GM12891 (cell line): Measurements from ENCODE around the gene BPNT1.
"Not testable (repeated sequence)": the region's sequence is repeated elsewhere in the genome, so short reads cannot be mapped to it uniquely, and the experiment has no call there.

Source experiments
- DNase-seq: peaks from one replicate; pipeline ENCODE4 v3.0.0; 2011; ENCODE audit warnings: low spot score; ENCODE audit not compliant: insufficient read length
- FAIRE-seq: peaks from 2 replicates; lab custom pipeline; 2011; peaks lifted over from hg19 to GRCh38; lab: Jason Lieb, UNC
- PAX5 ChIP-seq: IDR thresholded peaks from 2 replicates; pipeline ENCODE4 v1.6.1; 2011; ENCODE audit warnings: low read length, moderate library complexity, mild to moderate bottlenecking; ENCODE audit not compliant: insufficient read depth, severe bottlenecking
- POLR2A ChIP-seq: IDR thresholded peaks from 2 replicates; pipeline ENCODE4 v1.6.1; 2011; ENCODE audit warnings: low read depth, low read length, control low read depth
- POLR2AphosphoS5 ChIP-seq: IDR thresholded peaks from 2 replicates; pipeline ENCODE4 v1.6.1; 2011; ENCODE audit warnings: low read depth, low read length, control low read depth
- POU2F2 ChIP-seq: IDR thresholded peaks from 2 replicates; pipeline ENCODE4 v1.6.1; 2011; ENCODE audit warnings: low read depth, mild to moderate bottlenecking, control low read depth, low read length, moderate library complexity
- SPI1 ChIP-seq: IDR thresholded peaks from 2 replicates; pipeline ENCODE4 v1.6.1; 2011; ENCODE audit warnings: low read depth, low read length, control low read depth
- TAF1 ChIP-seq: IDR thresholded peaks from 2 replicates; pipeline ENCODE4 v1.6.1; 2011; ENCODE audit warnings: low read depth, low read length, control low read depth

BPNT1 gene

GRCh38 chr1:220121791-220122530 is 32.4 kb upstream of the BPNT1 start:
- FAIRE-seq (no peak), DNase-seq (no peak)
- TF ChIP-seq POLR2A (no peak), POU2F2 (no peak), POLR2AphosphoS5 (no peak), SPI1 (no peak), TAF1 (no peak), PAX5 (no peak)

DNA sequence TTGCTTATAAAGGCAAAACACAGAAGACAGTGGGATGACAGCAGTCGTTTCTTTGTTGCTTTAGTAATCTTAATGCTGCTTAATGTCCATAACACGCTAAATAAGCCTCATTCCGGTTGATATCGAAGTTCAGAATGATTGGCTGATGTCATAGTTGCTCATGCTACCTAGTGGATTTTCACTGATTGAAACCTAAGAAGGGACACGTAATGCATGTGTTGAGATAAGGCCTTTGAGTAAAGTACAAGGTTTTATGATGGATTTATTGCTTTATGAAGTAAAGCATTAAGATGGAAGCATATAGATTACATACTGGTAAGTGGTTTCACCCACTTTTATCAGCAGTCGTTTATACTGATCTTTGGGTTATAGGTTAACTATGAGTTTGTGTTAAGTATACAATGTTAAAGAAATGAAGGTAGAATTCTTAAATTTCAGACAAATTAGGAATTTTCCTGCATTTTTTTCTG is 29.5 kb upstream of the BPNT1 start:
- FAIRE-seq, result no peak
- no peak for TF ChIP-seq SPI1
- TF ChIP-seq POLR2AphosphoS5, result no peak
- TF ChIP-seq TAF1, result no peak
- TF ChIP-seq POLR2A, result no peak
- no peak for TF ChIP-seq POU2F2
- TF ChIP-seq PAX5, result no peak
- no peak for DNase-seq

DNA sequence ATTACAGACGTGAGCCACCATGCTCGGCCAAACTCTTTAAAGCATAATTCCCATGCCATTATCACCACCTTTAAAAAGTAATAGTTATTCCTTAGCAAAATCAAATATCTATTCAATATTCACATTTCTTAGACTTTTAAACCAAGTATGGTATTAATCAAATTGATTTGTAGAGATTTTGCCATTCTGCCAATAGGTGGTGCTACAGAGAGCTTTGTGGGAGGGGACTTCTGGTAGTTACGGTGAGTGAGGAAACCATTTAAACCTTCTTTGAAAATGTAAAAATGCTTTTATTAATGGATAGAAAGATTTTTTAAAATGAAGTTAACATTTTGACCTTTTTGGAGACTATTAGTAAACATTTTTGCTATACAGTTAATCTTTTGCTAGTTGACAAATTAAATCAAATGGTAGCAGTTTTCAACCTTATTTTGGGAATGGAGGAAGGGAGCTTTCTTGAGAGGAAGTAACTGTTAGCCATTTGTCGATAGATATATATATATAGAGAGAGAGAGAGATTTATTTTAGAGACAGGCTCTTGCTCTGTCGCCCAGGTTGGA is 23.6 kb upstream of the BPNT1 start:
- TF ChIP-seq POU2F2 (no peak), POLR2A (no peak), SPI1 (no peak), TAF1 (no peak), PAX5 (no peak), POLR2AphosphoS5 (no peak)
- FAIRE-seq (no peak), DNase-seq (peak; percentile 15)

DNA sequence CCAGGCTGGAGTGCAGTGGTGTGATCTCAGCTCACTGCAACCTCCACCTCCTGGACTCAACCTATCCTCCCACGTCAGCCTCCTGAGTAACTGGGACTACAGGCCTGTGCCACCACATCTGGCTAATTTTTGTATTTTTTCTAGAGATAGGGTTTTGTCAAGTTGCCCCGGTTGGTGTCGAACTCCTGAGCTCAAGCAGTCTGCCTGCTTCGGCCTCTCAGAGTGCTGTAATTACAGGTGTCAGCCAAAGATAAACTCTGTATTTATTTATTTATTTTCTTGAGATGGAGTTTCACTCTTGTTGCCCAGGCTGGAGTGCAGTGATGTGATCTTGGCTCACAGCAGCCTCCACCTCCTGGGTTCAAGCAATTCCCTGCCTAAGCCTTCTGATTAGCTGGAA is 23.0 kb upstream of the BPNT1 start:
- not testable (repeated sequence) for DNase-seq, FAIRE-seq

DNA sequence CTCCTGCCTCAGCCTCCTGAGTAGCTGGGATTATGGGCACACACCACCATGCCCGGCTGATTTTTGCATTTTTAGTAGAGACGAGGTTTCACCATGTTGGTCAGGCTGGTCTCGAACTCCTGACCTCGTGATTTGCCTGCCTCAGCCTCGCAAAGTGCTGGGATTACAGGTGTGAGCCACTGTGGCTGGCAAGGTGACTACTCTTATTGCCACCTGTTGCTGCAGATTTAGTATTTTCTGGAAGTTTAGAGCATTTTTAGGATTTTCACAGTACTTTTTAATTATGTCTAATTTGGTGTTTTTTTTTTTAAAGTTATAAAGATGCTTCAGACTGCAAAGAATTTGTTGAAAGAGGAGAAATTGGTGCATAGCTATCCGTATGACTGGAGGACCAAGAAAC is 20.9 kb upstream of the BPNT1 start:
- not testable (repeated sequence) for FAIRE-seq

DNA sequence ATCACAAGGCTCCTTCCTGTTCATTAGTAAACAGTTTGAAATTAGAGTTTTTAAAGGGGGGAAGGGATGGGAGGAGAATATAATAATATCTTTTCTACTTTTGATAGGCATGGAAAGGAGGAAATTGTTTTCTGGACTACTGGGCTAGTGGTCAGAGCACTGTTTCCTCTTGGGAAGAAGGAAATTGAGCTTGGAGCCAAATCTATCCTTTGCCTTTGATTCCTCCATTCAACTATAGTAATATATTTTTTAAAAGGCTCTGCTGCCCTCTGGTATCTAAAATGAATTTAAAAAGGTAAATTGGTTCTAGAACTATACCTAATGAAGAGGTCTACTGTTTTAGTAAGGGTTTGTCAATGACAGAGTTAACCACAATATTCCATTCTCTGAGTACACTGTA is 10.2 kb upstream of the BPNT1 start:
- no peak for FAIRE-seq
- no peak for TF ChIP-seq TAF1
- no peak for TF ChIP-seq POU2F2
- TF ChIP-seq PAX5, result no peak
- no peak for TF ChIP-seq POLR2AphosphoS5
- no peak for TF ChIP-seq POLR2A
- TF ChIP-seq SPI1, result no peak
- DNase-seq, result no peak

More for the DNA sequence above, 20.9 kb upstream of the BPNT1 start:
- DNase-seq, result not testable (repeated sequence)

DNA sequence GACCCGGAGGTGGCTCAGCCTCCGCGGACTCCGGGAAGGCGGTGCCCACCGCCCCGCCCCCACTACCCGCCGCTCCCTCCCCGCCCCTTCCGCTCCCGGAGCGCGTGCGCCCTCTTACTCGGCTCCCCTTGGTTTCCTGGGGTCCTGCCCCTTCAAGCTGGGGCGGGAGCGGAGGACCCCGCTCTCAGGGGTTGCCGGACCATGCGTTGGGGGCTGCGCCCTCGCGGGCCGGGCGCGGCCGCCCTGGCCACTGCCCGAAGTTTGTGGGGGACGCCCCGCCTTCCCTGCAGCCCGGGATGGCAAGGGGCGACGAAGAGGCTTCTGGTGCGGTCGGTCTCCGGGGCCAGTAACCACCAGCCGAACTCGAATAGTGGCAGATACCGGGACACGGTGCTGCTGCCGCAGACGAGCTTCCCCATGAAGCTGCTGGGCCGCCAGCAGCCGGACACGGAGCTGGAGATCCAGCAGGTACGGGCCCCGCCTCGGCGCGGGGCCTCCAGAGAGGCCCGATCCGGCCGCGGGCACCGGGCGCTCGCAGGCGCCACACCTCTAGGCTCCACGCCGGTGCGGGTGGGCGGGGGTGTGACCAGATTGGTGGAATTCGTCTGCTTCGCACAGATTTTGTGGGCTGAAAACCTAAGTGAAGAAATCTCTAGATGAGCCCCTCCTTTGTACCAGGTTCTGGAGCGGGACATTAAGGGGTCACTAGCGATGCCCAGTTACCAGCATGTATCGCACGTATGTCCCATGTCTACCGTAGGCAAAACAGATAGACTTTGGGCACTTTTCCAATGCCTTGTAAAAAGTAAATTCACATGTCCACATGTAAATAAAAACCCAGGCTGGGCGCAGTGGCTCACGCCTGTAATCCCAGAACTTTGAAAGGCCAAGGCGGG is 4.7 kb upstream of the BPNT1 start, which contains the start of gene IARS2:
Gene IARS2 (plus strand): TSS at position 117 of the 896 bp plus-strand sequence. CDS start 85 bp downstream, at position 202.
- DNase-seq, result peak; percentile 82
- TF ChIP-seq POU2F2, result no peak
- no peak for TF ChIP-seq POLR2AphosphoS5
- TF ChIP-seq TAF1, result no peak
- TF ChIP-seq POLR2A, result no peak; the same call in 1 of the 2 replicates
- TF ChIP-seq SPI1, result no peak
- TF ChIP-seq PAX5, result no peak
- peak; percentile 74 for FAIRE-seq

DNA sequence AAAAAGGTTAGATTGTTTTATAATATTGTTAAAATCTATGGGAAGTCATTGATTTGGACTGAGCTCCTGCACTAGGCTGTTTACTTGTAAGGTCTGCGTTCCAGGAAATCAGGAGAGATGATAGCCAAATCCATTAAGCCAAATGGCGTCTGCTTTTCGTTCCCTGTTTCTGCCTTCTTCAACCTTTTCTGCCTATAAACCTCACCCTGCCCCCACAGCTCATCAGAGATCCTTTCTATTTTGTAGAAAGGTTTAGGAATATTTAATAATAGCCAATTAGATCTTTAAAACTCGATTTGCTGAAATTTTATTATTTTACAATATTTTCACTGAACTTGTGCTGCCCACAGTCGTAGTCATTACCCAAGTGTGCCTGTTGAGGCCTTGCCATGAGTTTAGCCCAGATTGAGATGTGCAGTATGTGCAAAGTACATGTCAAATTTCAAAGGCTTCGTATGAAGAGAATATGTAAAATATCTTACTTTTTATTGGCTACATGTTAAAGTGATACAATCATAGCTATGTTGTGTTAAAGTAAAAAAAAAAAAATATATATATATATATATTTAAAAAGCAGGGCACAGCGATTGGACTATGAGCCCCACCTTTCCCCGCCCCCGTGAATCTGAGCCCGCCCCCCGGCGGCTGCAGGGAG is 3.9 kb upstream of the BPNT1 start:
- DNase-seq (no peak), FAIRE-seq (no peak)
- TF ChIP-seq POLR2AphosphoS5 (no peak), POLR2A (no peak), SPI1 (no peak), POU2F2 (no peak), PAX5 (no peak), TAF1 (no peak)

GRCh38 chr1:220092694-220093093 is 3.1 kb upstream of the BPNT1 start:
- TF ChIP-seq POU2F2 (no peak), SPI1 (no peak)
- FAIRE-seq, result no peak

GRCh38 chr1:220086261-220086686 is 3.3 kb downstream of the BPNT1 start:
- DNase-seq, result peak; percentile 7
- TF ChIP-seq PAX5, result peak; percentile 65
- FAIRE-seq, result not testable (repeated sequence)

More at GRCh38 chr1:220092694-220093093, 3.1 kb upstream of the BPNT1 start:
- no peak for DNase-seq
